ENCODE results near the gene PPP3CA. TPM values are rescaled to one million over a fixed set of nuclear protein-coding genes. Genes with fewer than 3 reads are reported as not detected.

Gene PPP3CA
- total and polyA plus RNA-seq, 2 experiments from 2014 or later: 27.0 to 45.2 TPM

DNA sequence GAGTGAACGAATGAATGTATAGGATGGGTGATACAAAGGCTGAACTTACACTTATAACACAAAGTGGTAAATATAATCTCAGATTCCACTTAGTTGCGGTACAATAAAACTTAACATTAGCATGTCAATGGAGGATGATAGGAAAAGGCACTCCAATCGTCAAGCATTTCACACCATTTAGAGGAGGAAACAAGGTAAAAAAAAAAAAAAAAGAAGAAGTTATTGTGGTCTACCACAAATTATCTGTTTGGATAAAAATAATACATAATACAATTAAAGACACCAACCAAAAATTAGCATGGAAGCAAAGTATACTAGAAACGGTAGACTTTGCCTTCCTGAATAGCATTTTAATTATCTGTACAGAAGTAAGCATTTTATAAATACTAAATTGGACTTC, 205.5 kb downstream of the PPP3CA start:
- H3K4me3 Mint-ChIP-seq: no peak overlapping the region
- TF ChIP-seq EZH2 (IDR thresholded peaks at IDR 0.05; ENCODE audit: low read depth, unreplicated experiment) (no peak), ZNF331 (CRISPR knock-in tag; IDR thresholded peaks at IDR 0.05; ENCODE audit: low read depth) (no peak), STAT1 (IDR thresholded peaks at IDR 0.05; ENCODE audit: unreplicated experiment) (no peak), POLR2AphosphoS5 (IDR thresholded peaks at IDR 0.05; ENCODE audit: low read depth) (no peak), EZH2phosphoT487 (IDR thresholded peaks at IDR 0.05; ENCODE audit: unreplicated experiment) (no peak), ZNF114 (CRISPR knock-in tag; IDR thresholded peaks at IDR 0.05) (no peak), NANOG (IDR thresholded peaks at IDR 0.05; ENCODE audit: borderline replicate concordance) (no peak), CREB1 (CRISPR knock-in tag; IDR thresholded peaks at IDR 0.05; ENCODE audit: low read depth) (no peak), JUNB (IDR thresholded peaks at IDR 0.05; ENCODE audit: unreplicated experiment) (no peak)
- TF ChIP-seq, protein P1, sequence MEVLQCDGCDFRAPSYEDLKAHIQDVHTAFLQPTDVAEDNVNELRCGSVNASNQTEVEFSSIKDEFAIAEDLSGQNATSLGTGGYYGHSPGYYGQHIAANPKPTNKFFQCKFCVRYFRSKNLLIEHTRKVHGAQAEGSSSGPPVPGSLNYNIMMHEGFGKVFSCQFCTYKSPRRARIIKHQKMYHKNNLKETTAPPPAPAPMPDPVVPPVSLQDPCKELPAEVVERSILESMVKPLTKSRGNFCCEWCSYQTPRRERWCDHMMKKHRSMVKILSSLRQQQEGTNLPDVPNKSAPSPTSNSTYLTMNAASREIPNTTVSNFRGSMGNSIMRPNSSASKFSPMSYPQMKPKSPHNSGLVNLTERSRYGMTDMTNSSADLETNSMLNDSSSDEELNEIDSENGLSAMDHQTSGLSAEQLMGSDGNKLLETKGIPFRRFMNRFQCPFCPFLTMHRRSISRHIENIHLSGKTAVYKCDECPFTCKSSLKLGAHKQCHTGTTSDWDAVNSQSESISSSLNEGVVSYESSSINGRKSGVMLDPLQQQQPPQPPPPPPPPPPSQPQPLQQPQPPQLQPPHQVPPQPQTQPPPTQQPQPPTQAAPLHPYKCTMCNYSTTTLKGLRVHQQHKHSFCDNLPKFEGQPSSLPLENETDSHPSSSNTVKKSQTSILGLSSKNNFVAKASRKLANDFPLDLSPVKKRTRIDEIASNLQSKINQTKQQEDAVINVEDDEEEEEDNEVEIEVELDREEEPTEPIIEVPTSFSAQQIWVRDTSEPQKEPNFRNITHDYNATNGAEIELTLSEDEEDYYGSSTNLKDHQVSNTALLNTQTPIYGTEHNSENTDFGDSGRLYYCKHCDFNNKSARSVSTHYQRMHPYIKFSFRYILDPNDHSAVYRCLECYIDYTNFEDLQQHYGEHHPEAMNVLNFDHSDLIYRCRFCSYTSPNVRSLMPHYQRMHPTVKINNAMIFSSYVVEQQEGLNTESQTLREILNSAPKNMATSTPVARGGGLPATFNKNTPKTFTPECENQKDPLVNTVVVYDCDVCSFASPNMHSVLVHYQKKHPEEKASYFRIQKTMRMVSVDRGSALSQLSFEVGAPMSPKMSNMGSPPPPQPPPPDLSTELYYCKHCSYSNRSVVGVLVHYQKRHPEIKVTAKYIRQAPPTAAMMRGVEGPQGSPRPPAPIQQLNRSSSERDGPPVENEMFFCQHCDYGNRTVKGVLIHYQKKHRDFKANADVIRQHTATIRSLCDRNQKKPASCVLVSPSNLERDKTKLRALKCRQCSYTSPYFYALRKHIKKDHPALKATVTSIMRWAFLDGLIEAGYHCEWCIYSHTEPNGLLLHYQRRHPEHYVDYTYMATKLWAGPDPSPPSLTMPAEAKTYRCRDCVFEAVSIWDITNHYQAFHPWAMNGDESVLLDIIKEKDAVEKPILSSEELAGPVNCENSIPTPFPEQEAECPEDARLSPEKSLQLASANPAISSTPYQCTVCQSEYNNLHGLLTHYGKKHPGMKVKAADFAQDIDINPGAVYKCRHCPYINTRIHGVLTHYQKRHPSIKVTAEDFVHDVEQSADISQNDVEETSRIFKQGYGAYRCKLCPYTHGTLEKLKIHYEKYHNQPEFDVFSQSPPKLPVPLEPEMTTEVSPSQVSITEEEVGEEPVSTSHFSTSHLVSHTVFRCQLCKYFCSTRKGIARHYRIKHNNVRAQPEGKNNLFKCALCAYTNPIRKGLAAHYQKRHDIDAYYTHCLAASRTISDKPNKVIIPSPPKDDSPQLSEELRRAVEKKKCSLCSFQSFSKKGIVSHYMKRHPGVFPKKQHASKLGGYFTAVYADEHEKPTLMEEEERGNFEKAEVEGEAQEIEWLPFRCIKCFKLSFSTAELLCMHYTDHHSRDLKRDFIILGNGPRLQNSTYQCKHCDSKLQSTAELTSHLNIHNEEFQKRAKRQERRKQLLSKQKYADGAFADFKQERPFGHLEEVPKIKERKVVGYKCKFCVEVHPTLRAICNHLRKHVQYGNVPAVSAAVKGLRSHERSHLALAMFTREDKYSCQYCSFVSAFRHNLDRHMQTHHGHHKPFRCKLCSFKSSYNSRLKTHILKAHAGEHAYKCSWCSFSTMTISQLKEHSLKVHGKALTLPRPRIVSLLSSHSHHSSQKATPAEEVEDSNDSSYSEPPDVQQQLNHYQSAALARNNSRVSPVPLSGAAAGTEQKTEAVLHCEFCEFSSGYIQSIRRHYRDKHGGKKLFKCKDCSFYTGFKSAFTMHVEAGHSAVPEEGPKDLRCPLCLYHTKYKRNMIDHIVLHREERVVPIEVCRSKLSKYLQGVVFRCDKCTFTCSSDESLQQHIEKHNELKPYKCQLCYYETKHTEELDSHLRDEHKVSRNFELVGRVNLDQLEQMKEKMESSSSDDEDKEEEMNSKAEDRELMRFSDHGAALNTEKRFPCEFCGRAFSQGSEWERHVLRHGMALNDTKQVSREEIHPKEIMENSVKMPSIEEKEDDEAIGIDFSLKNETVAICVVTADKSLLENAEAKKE (CRISPR knock-in tag; IDR thresholded peaks at IDR 0.05): no peak
- TF ChIP-seq, protein P2, sequence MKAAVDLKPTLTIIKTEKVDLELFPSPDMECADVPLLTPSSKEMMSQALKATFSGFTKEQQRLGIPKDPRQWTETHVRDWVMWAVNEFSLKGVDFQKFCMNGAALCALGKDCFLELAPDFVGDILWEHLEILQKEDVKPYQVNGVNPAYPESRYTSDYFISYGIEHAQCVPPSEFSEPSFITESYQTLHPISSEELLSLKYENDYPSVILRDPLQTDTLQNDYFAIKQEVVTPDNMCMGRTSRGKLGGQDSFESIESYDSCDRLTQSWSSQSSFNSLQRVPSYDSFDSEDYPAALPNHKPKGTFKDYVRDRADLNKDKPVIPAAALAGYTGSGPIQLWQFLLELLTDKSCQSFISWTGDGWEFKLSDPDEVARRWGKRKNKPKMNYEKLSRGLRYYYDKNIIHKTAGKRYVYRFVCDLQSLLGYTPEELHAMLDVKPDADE (IDR thresholded peaks at IDR 0.05): no peak
- TF ChIP-seq, protein P3, sequence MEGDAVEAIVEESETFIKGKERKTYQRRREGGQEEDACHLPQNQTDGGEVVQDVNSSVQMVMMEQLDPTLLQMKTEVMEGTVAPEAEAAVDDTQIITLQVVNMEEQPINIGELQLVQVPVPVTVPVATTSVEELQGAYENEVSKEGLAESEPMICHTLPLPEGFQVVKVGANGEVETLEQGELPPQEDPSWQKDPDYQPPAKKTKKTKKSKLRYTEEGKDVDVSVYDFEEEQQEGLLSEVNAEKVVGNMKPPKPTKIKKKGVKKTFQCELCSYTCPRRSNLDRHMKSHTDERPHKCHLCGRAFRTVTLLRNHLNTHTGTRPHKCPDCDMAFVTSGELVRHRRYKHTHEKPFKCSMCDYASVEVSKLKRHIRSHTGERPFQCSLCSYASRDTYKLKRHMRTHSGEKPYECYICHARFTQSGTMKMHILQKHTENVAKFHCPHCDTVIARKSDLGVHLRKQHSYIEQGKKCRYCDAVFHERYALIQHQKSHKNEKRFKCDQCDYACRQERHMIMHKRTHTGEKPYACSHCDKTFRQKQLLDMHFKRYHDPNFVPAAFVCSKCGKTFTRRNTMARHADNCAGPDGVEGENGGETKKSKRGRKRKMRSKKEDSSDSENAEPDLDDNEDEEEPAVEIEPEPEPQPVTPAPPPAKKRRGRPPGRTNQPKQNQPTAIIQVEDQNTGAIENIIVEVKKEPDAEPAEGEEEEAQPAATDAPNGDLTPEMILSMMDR (conservative IDR thresholded peaks at IDR 0.05; ENCODE audit: low read depth in 2 of 2): no peak
- TF ChIP-seq, protein P4, sequence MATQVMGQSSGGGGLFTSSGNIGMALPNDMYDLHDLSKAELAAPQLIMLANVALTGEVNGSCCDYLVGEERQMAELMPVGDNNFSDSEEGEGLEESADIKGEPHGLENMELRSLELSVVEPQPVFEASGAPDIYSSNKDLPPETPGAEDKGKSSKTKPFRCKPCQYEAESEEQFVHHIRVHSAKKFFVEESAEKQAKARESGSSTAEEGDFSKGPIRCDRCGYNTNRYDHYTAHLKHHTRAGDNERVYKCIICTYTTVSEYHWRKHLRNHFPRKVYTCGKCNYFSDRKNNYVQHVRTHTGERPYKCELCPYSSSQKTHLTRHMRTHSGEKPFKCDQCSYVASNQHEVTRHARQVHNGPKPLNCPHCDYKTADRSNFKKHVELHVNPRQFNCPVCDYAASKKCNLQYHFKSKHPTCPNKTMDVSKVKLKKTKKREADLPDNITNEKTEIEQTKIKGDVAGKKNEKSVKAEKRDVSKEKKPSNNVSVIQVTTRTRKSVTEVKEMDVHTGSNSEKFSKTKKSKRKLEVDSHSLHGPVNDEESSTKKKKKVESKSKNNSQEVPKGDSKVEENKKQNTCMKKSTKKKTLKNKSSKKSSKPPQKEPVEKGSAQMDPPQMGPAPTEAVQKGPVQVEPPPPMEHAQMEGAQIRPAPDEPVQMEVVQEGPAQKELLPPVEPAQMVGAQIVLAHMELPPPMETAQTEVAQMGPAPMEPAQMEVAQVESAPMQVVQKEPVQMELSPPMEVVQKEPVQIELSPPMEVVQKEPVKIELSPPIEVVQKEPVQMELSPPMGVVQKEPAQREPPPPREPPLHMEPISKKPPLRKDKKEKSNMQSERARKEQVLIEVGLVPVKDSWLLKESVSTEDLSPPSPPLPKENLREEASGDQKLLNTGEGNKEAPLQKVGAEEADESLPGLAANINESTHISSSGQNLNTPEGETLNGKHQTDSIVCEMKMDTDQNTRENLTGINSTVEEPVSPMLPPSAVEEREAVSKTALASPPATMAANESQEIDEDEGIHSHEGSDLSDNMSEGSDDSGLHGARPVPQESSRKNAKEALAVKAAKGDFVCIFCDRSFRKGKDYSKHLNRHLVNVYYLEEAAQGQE (IDR thresholded peaks at IDR 0.05; ENCODE audit: unreplicated experiment): no peak
- Histone ChIP-seq H3K27me3 (ENCODE audit: insufficient read depth) (no peaks in the 10 kb centered on the region), H2AFZ (no peak overlapping the region), H3K9me2 (ENCODE audit: insufficient read depth) (no peaks in the 10 kb centered on the region), H3K36me3 (ENCODE audit: insufficient read depth) (no peaks in the 10 kb centered on the region), H3K4me1 (ENCODE audit: insufficient read depth) (no peaks in the 10 kb centered on the region), H4K20me1 (replicated peaks; ENCODE audit: insufficient read depth) (no peaks in the 10 kb centered on the region), H3K79me2 (replicated peaks; ENCODE audit: insufficient read depth) (no peaks in the 10 kb centered on the region), H3K27ac (ENCODE audit: low read depth) (no peak overlapping the region), H3F3A (replicated peaks; ENCODE audit: low read depth) (no peaks in the 10 kb centered on the region), H3K4me3 (no peak overlapping the region), H3K4me2 (no peak overlapping the region)
- no peak overlapping the region for H3K27ac Mint-ChIP-seq
- no peaks in the 10 kb centered on the region for H3K27me3 Mint-ChIP-seq (ENCODE audit: insufficient read depth, low read depth, poor library complexity)
- H3K9me3 Mint-ChIP-seq: no peaks in the 10 kb centered on the region
- H3K4me1 Mint-ChIP-seq: peaks cover 16% of the 10 kb centered on the region; the same call in 2 of the 3 replicates
- DNase-seq (ENCODE audit: low spot score) (no peak), ATAC-seq (no peak)
- no peaks in the 10 kb centered on the region for H3K36me3 Mint-ChIP-seq (ENCODE audit: low read depth)
